PFSK-1 (cell line): Measurements from ENCODE around the gene XYLT1.

ENCODE experiments used
- FOXP2 ChIP-seq: optimal IDR thresholded peaks from 2 replicates; pipeline ENCODE3; 2011; ENCODE audit warnings: borderline replicate concordance, control low read depth, inconsistent platforms; ENCODE audit not compliant: insufficient read depth; ENCODE audit errors: extremely low read length, extremely low read depth
- POLR2AphosphoS5 ChIP-seq: IDR thresholded peaks from 2 replicates; pipeline ENCODE4 v1.6.1; 2012; ENCODE audit warnings: low read depth, mild to moderate bottlenecking, control low read depth, low read length, moderate library complexity
- REST ChIP-seq, 2 experiments: IDR thresholded peaks; 2 replicates each; pipeline versions ENCODE4 v1.6.1 to v1.8.0; 2011 to 2012; ENCODE audit warnings: low read depth in 2 of 2, low read length in 2 of 2, control low read depth in 1 of 2, inconsistent platforms in 1 of 2, mild to moderate bottlenecking in 1 of 2, moderate library complexity in 1 of 2; ENCODE audit not compliant: insufficient read depth in 1 of 2
- SIN3A ChIP-seq: IDR thresholded peaks from 2 replicates; pipeline ENCODE4 v1.6.1; 2012; ENCODE audit warnings: mild to moderate bottlenecking, low read length, moderate library complexity, borderline replicate concordance; ENCODE audit not compliant: insufficient read depth
- TAF1 ChIP-seq: IDR thresholded peaks from 2 replicates; pipeline ENCODE4 v1.6.1; 2012; ENCODE audit warnings: low read length, control low read depth, borderline replicate concordance; ENCODE audit not compliant: insufficient read depth

Gene XYLT1

GRCh38 chr16:17252701-17253100 is 218.1 kb downstream of the XYLT1 start:
- TF ChIP-seq TAF1 (no peak), FOXP2 (no peak), REST (IDR thresholded peaks at IDR 0.05; ENCODE audit: insufficient read depth in 1 of 2, low read depth in 2 of 2, low read length in 2 of 2) (no peak), POLR2AphosphoS5 (no peak), SIN3A (no peak)

DNA sequence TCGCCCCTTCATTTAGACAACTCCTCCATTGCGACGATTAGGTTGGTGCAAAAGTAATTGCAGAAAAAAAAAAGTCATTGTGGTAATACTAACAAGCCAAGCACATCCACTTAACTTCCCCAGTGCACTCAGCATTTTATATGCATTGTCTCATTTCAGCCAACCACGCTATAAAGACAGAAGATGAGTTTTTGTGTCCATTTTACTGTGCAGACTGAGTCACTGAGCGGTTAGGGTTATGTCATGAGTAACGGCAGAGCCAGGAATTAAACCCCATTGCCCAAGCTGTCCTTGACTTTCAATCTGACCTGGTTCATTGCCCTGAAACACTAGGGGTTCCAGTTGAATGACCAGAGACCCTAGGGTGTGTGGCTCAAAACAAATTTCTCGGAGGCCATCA is 218.7 kb downstream of the XYLT1 start:
- TF ChIP-seq REST (IDR thresholded peaks at IDR 0.05; ENCODE audit: insufficient read depth in 1 of 2, low read depth in 2 of 2, low read length in 2 of 2), result no peak
- no peak for TF ChIP-seq FOXP2
- TF ChIP-seq POLR2AphosphoS5, result no peak
- TF ChIP-seq SIN3A, result no peak
- no peak for TF ChIP-seq TAF1

GRCh38 chr16:17251496-17251895 is 219.3 kb downstream of the XYLT1 start:
- TF ChIP-seq POLR2AphosphoS5 (no peak), SIN3A (no peak), TAF1 (no peak), REST (IDR thresholded peaks at IDR 0.05; ENCODE audit: insufficient read depth in 1 of 2, low read depth in 2 of 2, low read length in 2 of 2) (no peak), FOXP2 (no peak)

- TF ChIP-seq REST (IDR thresholded peaks at IDR 0.05; ENCODE audit: insufficient read depth in 1 of 2, low read depth in 2 of 2, low read length in 2 of 2) (no peak), TAF1 (no peak), SIN3A (no peak), POLR2AphosphoS5 (no peak), FOXP2 (no peak)
Measured at GRCh38 chr16:17246974-17247732, 223.6 kb downstream of the XYLT1 start.
